ENCODE measurements around the gene GNA12. TPM values are rescaled to one million over a fixed set of nuclear protein-coding genes. Genes with fewer than 3 reads are reported as not detected.
"Not testable (repeated sequence)": the region's sequence is repeated elsewhere in the genome, so short reads cannot be mapped to it uniquely, and the experiment has no call there.

Gene GNA12
- total RNA-seq, 1 donor from 2014 or later, result 34.7 TPM

DNA sequence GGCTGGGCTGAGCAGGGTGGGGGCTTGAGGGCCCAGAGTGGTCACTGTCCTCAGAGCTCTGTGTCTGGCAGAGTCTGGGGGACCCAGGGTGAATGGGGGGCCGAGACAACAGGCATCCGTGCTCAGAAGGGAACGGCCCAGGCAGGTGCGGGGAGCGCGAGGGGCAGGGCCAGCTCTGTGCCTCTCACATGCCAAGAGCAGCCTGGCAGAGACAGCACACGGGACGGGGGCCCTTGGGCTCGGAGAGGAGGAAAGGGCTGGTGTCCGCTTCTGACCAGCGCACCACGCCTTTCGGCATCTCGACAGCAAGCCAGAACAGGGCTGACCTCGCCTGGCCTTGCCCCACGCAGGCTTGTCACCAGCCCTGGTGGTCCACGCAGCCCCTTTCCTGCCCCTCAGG lies 142.7 kb downstream of the GNA12 start:
- no peak for DNase-seq (ENCODE audit: low spot score)
- Histone ChIP-seq H3K36me3 (no peaks in the 10 kb centered on the region), H3K4me2 (no peak overlapping the region), H3K9ac (no peak overlapping the region), H3F3A (ENCODE audit: low read depth) (peaks cover 8% of the 10 kb centered on the region), H3K27ac (no peak overlapping the region), H3K79me2 (ENCODE audit: low read depth) (no peaks in the 10 kb centered on the region), H3K4me3 (no peak overlapping the region), H2AFZ (replicated peaks) (no peak overlapping the region), H3K9me3 (ENCODE audit: low read depth) (no peaks in the 10 kb centered on the region), H4K20me1 (ENCODE audit: low read depth) (no peaks in the 10 kb centered on the region), H3K27me3 (no peaks in the 10 kb centered on the region), H3K4me1 (peaks cover 4% of the 10 kb centered on the region)
- Mint-ChIP-seq H3K36me3 (no peaks in the 10 kb centered on the region), H3K4me3 (no peak overlapping the region), H3K4me1 (peaks cover under 1% of the 10 kb centered on the region), H3K9me3 (no peaks in the 10 kb centered on the region), H3K27me3 (ENCODE audit: insufficient read depth, low read depth) (peaks cover 6% of the 10 kb centered on the region), H3K27ac (no peak overlapping the region)
- TF ChIP-seq, protein P1, sequence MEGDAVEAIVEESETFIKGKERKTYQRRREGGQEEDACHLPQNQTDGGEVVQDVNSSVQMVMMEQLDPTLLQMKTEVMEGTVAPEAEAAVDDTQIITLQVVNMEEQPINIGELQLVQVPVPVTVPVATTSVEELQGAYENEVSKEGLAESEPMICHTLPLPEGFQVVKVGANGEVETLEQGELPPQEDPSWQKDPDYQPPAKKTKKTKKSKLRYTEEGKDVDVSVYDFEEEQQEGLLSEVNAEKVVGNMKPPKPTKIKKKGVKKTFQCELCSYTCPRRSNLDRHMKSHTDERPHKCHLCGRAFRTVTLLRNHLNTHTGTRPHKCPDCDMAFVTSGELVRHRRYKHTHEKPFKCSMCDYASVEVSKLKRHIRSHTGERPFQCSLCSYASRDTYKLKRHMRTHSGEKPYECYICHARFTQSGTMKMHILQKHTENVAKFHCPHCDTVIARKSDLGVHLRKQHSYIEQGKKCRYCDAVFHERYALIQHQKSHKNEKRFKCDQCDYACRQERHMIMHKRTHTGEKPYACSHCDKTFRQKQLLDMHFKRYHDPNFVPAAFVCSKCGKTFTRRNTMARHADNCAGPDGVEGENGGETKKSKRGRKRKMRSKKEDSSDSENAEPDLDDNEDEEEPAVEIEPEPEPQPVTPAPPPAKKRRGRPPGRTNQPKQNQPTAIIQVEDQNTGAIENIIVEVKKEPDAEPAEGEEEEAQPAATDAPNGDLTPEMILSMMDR (IDR thresholded peaks at IDR 0.05), result no peak
- TF ChIP-seq EZH2phosphoT487 (IDR thresholded peaks at IDR 0.05), result no peak

DNA sequence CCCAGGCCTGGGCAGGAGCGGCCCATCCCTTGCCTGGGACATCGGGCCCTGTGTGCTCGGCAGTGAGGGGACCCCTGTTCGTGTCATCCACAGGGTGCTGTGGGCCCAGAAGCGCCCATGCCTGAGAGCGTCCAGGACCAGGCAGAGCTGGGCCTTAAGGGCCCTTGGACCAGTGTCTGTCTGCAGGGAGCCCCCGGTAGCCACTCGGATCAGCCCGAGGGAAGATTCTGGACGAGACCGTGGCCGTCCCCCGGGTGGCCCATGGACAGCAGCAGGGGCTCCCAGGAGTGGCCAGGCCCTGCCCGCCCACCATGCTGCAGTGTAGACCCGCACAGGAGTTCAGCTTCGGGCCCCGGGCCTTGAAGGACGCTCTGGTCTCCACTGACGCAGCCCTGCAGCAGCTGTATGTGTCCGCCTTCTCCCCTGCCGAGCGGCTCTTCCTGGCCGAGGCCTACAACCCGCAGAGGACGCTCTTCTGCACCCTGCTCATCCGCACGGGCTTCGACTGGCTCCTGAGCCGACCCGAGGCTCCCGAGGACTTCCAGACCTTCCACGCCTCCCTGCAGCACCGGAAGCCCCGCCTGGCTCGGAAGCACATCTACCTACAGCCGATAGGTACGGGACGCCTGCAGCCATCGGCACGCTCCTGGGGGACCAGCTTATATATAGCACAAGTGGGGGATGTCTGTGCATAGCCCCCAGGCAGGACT lies 143.8 kb downstream of the GNA12 start:
- Histone ChIP-seq H3K4me2 (no peak overlapping the region), H3K27me3 (no peaks in the 10 kb centered on the region), H3K4me3 (no peak overlapping the region), H4K20me1 (ENCODE audit: low read depth) (no peaks in the 10 kb centered on the region), H3K27ac (no peak overlapping the region), H3K36me3 (no peaks in the 10 kb centered on the region), H2AFZ (replicated peaks) (no peak overlapping the region), H3F3A (ENCODE audit: low read depth) (peaks cover 5% of the 10 kb centered on the region), H3K79me2 (ENCODE audit: low read depth) (no peaks in the 10 kb centered on the region), H3K4me1 (no peaks in the 10 kb centered on the region), H3K9ac (no peak overlapping the region), H3K9me3 (ENCODE audit: low read depth) (no peaks in the 10 kb centered on the region)
- Mint-ChIP-seq H3K4me1 (no peaks in the 10 kb centered on the region), H3K4me3 (no peak overlapping the region), H3K9me3 (no peaks in the 10 kb centered on the region), H3K36me3 (no peaks in the 10 kb centered on the region), H3K27ac (no peak overlapping the region), H3K27me3 (ENCODE audit: insufficient read depth, low read depth) (peaks cover 6% of the 10 kb centered on the region)
- no peak for DNase-seq (ENCODE audit: low spot score)
- TF ChIP-seq, protein P1 (IDR thresholded peaks at IDR 0.05), result no peak
- TF ChIP-seq EZH2phosphoT487 (IDR thresholded peaks at IDR 0.05), result no peak
- no peak for TF ChIP-seq EZH2 (IDR thresholded peaks at IDR 0.05)

DNA sequence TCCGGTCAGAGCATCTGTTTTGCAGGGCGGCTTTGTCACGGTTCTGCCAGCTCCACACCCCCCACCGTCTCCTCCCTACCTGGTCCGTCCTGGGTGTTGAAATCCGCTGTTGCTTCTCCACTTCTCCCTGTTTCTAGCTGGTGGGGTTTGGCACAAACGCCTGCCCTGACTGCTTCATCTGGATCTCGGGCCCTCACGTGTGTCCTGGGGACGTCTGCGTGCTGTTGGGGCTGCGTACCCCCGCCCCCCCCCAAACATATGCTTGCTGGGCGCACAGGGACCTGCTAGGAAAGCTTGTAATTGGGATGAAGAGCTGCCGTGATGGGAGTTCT lies 144.9 kb downstream of the GNA12 start:
- no peaks in the 10 kb centered on the region for H3K9me3 ChIP-seq (ENCODE audit: low read depth)
- no peak overlapping the region for H3K27ac ChIP-seq
- no peak overlapping the region for H2AFZ ChIP-seq (replicated peaks)
- no peak for DNase-seq (ENCODE audit: low spot score)
- H3K4me2 ChIP-seq, result no peak overlapping the region
- H3K4me1 Mint-ChIP-seq, result no peaks in the 10 kb centered on the region
- no peak for TF ChIP-seq EZH2phosphoT487 (IDR thresholded peaks at IDR 0.05)
- H3K27me3 Mint-ChIP-seq (ENCODE audit: insufficient read depth, low read depth), result peaks cover 6% of the 10 kb centered on the region
- H3K4me3 Mint-ChIP-seq, result no peak overlapping the region
- H3K4me3 ChIP-seq, result no peak overlapping the region
- H3K9ac ChIP-seq, result no peak overlapping the region
- no peaks in the 10 kb centered on the region for H3K27me3 ChIP-seq
- peaks cover 5% of the 10 kb centered on the region for H3F3A ChIP-seq (ENCODE audit: low read depth)
- no peak overlapping the region for H3K27ac Mint-ChIP-seq
- no peaks in the 10 kb centered on the region for H3K36me3 Mint-ChIP-seq
- H3K4me1 ChIP-seq, result no peaks in the 10 kb centered on the region
- H4K20me1 ChIP-seq (ENCODE audit: low read depth), result no peaks in the 10 kb centered on the region
- no peaks in the 10 kb centered on the region for H3K36me3 ChIP-seq
- no peaks in the 10 kb centered on the region for H3K79me2 ChIP-seq (ENCODE audit: low read depth)
- no peaks in the 10 kb centered on the region for H3K9me3 Mint-ChIP-seq

DNA sequence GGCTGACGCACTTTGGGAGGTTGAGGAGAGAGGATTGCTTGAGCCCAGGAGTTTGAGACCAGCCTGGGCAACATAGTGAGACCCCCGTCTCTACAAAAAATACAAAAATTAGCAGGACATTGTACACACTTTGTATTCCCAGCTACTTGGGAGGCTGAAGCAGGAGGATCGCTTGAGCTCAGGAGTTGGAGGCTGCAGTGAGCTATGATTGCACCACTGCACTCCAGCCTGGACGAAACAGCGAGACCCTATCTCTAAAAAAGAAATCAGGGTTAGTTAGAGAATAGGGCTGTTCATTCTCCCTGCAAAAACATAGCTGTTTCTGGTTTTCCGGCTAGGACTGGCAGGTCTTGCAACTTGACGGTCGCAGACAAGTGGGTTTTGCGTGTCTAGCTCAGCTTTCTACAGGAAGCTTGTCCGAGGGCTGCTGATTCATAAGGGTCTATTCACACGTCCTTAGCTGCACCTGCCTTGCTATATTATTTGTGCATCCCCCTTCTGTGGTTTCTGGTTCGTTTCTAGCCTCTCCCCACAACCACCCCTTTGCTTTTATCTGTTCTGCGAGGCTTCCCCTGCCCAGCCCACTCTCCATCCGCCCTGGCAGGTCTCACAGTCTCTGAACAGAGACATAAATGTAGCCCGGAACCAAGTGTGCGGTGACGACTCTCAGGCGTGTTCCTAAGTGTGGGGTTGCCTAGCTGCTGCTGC lies 145.4 kb downstream of the GNA12 start:
- no peaks in the 10 kb centered on the region for H3K79me2 ChIP-seq (ENCODE audit: low read depth)
- H3K4me3 ChIP-seq, result no peak overlapping the region
- H3K9ac ChIP-seq, result no peak overlapping the region
- no peak overlapping the region for H3K27ac ChIP-seq
- DNase-seq (ENCODE audit: low spot score), result no peak
- H3K4me1 Mint-ChIP-seq, result no peaks in the 10 kb centered on the region
- peaks cover 6% of the 10 kb centered on the region for H3K27me3 Mint-ChIP-seq (ENCODE audit: insufficient read depth, low read depth)
- peaks cover 3% of the 10 kb centered on the region for H3F3A ChIP-seq (ENCODE audit: low read depth)
- no peak overlapping the region for H3K4me3 Mint-ChIP-seq
- H3K4me1 ChIP-seq, result no peaks in the 10 kb centered on the region
- H4K20me1 ChIP-seq (ENCODE audit: low read depth), result no peaks in the 10 kb centered on the region
- H2AFZ ChIP-seq (replicated peaks), result no peak overlapping the region
- H3K36me3 ChIP-seq, result no peaks in the 10 kb centered on the region
- no peaks in the 10 kb centered on the region for H3K36me3 Mint-ChIP-seq
- no peaks in the 10 kb centered on the region for H3K9me3 Mint-ChIP-seq
- H3K27ac Mint-ChIP-seq, result peak overlapping the region; percentile 78
- no peaks in the 10 kb centered on the region for H3K9me3 ChIP-seq (ENCODE audit: low read depth)
- TF ChIP-seq EZH2phosphoT487 (IDR thresholded peaks at IDR 0.05) (no peak), EZH2 (IDR thresholded peaks at IDR 0.05) (no peak)
- TF ChIP-seq, protein P1 (IDR thresholded peaks at IDR 0.05), result no peak
- no peaks in the 10 kb centered on the region for H3K27me3 ChIP-seq
- no peak overlapping the region for H3K4me2 ChIP-seq

DNA sequence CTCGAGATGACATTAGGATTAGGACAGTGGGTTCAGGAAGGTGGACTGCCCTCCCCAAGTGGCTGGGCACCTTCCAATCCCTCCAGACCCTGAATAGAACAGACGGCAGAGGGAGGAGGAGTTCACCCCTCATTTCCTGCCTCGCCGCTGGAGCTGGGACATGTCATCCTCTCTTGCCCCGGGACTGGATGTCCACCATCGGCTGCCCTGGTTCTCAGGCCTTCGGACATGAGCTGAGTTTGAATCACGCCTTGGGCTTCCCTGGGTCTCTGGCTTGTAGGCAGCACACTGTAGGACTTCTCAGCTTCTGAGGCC lies 150.0 kb downstream of the GNA12 start:
- H3K9me3 Mint-ChIP-seq; H3K4me1 Mint-ChIP-seq; H3K4me3 Mint-ChIP-seq; H3K4me1 ChIP-seq; H3K36me3 ChIP-seq; H2AFZ ChIP-seq (replicated peaks); H3K4me3 ChIP-seq; H3K79me2 ChIP-seq (ENCODE audit: low read depth); H3K9ac ChIP-seq; H3K4me2 ChIP-seq; H3K36me3 Mint-ChIP-seq; DNase-seq (ENCODE audit: low spot score); H3K27ac ChIP-seq; H3K9me3 ChIP-seq (ENCODE audit: low read depth); H3K27ac Mint-ChIP-seq; H3F3A ChIP-seq (ENCODE audit: low read depth); H4K20me1 ChIP-seq (ENCODE audit: low read depth): not testable (repeated sequence)
- H3K27me3 ChIP-seq, result peaks cover 17% of the 10 kb centered on the region
- peaks cover 24% of the 10 kb centered on the region for H3K27me3 Mint-ChIP-seq (ENCODE audit: insufficient read depth, low read depth)

Data from neural progenitor cell (in vitro differentiated cells).